Pancreas (tissue), 10 donors: ENCODE data around the gene LUC7L3. TPM values are rescaled to one million over a fixed set of nuclear protein-coding genes. Genes with fewer than 3 reads are reported as not detected.
A peak's percentile ranks its signal among the peaks of the same experiment; 100 is the strongest.

Experiments used
- ATAC-seq, 4 donors: fragments of 200-7000 bp; cut with Tn5 transposase; one replicate each; pipeline versions ENCODE4 v1.8.0 to v1.9.1; 2020; ENCODE audit warnings: mild to moderate bottlenecking in 4 of 4, moderate library complexity in 4 of 4
- DNase-seq, 6 donors: peaks; one replicate each; pipeline ENCODE4 v3.0.0-alpha.2; 2020
- FAIRE-seq: peaks from 2 replicates; lab custom pipeline; 2012; peaks lifted over from hg19 to GRCh38; lab: Jason Lieb, UNC
- H3K27ac ChIP-seq, 4 donors: fragments of 200-600 bp; sonication (generic); 1 replicate in 3 of 4; 2 replicates in 1 of 4; pipeline versions ENCODE4 v1.5.0 to v1.8.0; 2020
- H3K27me3 ChIP-seq, 4 donors: fragments of 200-600 bp; one replicate each; pipeline ENCODE4 v1.8.0; 2021
- H3K36me3 ChIP-seq, 3 donors: fragments of 200-600 bp; sonication (generic) in 1 of 3; one replicate each; pipeline versions ENCODE4 v1.5.0 to v1.8.0; 2020 to 2021
- H3K4me1 ChIP-seq, 3 donors: fragments of 200-600 bp; one replicate each; pipeline ENCODE4 v1.8.0; 2021
- H3K4me3 ChIP-seq, 4 donors: fragments of 200-600 bp; sonication (generic) in 2 of 4; one replicate each; pipeline versions ENCODE4 v1.5.0 to v1.8.0; 2020 to 2021
- H3K9me3 ChIP-seq, 4 donors: fragments of 200-600 bp; one replicate each; pipeline ENCODE4 v1.8.0; 2021
- CTCF ChIP-seq, 4 donors: fragments of 200-600 bp; sonication (generic) in 3 of 4; IDR thresholded peaks; one replicate each; pipeline versions ENCODE4 v1.5.0 to v1.8.0; 2021; ENCODE audit warnings: antibody characterized with exemption in 4 of 4
- WGBS, 2 donors: extraction: QIAGEN DNeasy Blood & Tissue Kit; methylation state at CpG; one replicate each; pipeline ENCODE4 v1.1.7; 2013; 5-methylcytosine and 5-hydroxymethylcytosine counted together
- intact Hi-C, 3 donors: fragments of 100-400 bp; cut with DNase I; formaldehyde crosslinking; loops; one replicate each; pipeline versions ENCODE4 v1.11.1 to v1.14.2; 2022
- polyA plus RNA-seq, 2 donors: library from polyadenylated mRNA; stranded (reverse); fragments of 200-250 nt; gene quantifications; one replicate each; pipeline ENCODE4 v1.2.3, GENCODE V29; 2013
- total RNA-seq, 6 donors: library from RNA; stranded (reverse); fragmentation: NEBNext Ultra II Directional in 4 of 6; extraction: Animal tissue kit (Norgen Biotek cat#: 25700) in 4 of 6; gene quantifications; one replicate each; pipeline versions ENCODE4 v1.2.1 to v1.2.4, GENCODE V29; 2021 to 2023
- donor health status: healthy with polysubstance abuse.
- donor health status: DM: no; HTN: no; CAD: no; lungs with moderate emphysema.
- donor health status: DM: no; HTN: no; CAD: no.
- donor health status: control.
- donor health status: control.
- donor health status: Bipolar disorder and iron deficiency.
- donor health status: DM: yes; HTN: yes; CAD: no.
- donor health status: DM: no; HTN: no; CAD: no.
- donor health status: DM: no; HTN: no; CAD: no.
- donor health status: DM: yes; HTN: yes; CAD: no.

Gene LUC7L3
- total and polyA plus RNA-seq, 8 donors, result 42.7 to 210 (median 63.4) TPM

GRCh38 chr17:50767030-50767429, 47.6 kb downstream of the LUC7L3 start:
- H3K27ac ChIP-seq, result no peak overlapping the region
- no peaks in the 10 kb centered on the region for H3K36me3 ChIP-seq
- H3K4me3 ChIP-seq, result no peak overlapping the region
- H3K4me1 ChIP-seq, result peaks cover 13 to 29% (median 22%) of the 10 kb centered on the region in 3 donors
- H3K9me3 ChIP-seq, result no peaks in the 10 kb centered on the region
- no peaks in the 10 kb centered on the region for H3K27me3 ChIP-seq
- ATAC-seq (no peak), FAIRE-seq (no peak), DNase-seq (peak in 1 of 6 donors; percentile 13)
- 72 to 78% methylated on average over 7 of the region's 7 CpGs for WGBS, 2 donors
- intact Hi-C loops, result no loop called here
- no peak for TF ChIP-seq CTCF (IDR thresholded peaks at IDR 0.05)

- peak within 1 kb of the TSS in 1 of 4 donors; percentile 53 for H3K27ac ChIP-seq
- H3K36me3 ChIP-seq, result no peaks in the 10 kb centered on the region
- no peak within 1 kb of the TSS for H3K4me3 ChIP-seq
- H3K4me1 ChIP-seq, result peaks cover 13 to 29% (median 22%) of the 10 kb centered on the region in 3 donors
- no peaks in the 10 kb centered on the region for H3K9me3 ChIP-seq
- intact Hi-C loops, result no loop called here
- peak in 1 of 6 donors; percentile 12 for DNase-seq
- no peaks in the 10 kb centered on the region for H3K27me3 ChIP-seq
- no peak for TF ChIP-seq CTCF (IDR thresholded peaks at IDR 0.05)
- FAIRE-seq, result no peak
- 85 to 86% methylated on average over 9 of the region's 9 CpGs for WGBS, 2 donors
- no peak for ATAC-seq
Observed at GRCh38 chr17:50767446-50767845, 48.0 kb downstream of the LUC7L3 start, which contains the start of gene ANKRD40CL. ANKRD40CL (minus strand) TSS chr17:50767518; CDS start chr17:50766913, 605 bp downstream.

GRCh38 chr17:50768346-50768761, 49.0 kb downstream of the LUC7L3 start:
- peak; percentile 81 to 86 (median 82) for ATAC-seq
- intact Hi-C loops, result no loop called here
- H3K4me1 ChIP-seq, result peaks cover 13 to 29% (median 22%) of the 10 kb centered on the region in 3 donors
- peak; percentile 78 to 93 (median 85) for DNase-seq
- H3K36me3 ChIP-seq, result no peaks in the 10 kb centered on the region
- peak overlapping the region in 1 of 4 donors; percentile 53 for H3K27ac ChIP-seq
- no peak overlapping the region for H3K4me3 ChIP-seq
- WGBS, 2 donors, result 19 to 27% methylated on average over 7 of the region's 7 CpGs
- no peaks in the 10 kb centered on the region for H3K27me3 ChIP-seq
- FAIRE-seq, result no peak
- no peaks in the 10 kb centered on the region for H3K9me3 ChIP-seq
- no peak for TF ChIP-seq CTCF (IDR thresholded peaks at IDR 0.05)

GRCh38 chr17:50769884-50770283, 50.5 kb downstream of the LUC7L3 start:
- WGBS, 2 donors, result 41 to 44% methylated on average over 8 of the region's 8 CpGs
- peaks cover 13 to 29% (median 22%) of the 10 kb centered on the region in 3 donors for H3K4me1 ChIP-seq
- H3K27me3 ChIP-seq, result no peaks in the 10 kb centered on the region
- no peaks in the 10 kb centered on the region for H3K9me3 ChIP-seq
- H3K27ac ChIP-seq, result peak overlapping the region; percentile 17 to 62 (median 48)
- intact Hi-C loops, result no loop called here
- no peaks in the 10 kb centered on the region for H3K36me3 ChIP-seq
- no peak for FAIRE-seq
- peak; percentile 59 to 76 (median 68) for ATAC-seq
- peak in 4 of 6 donors; percentile 55 to 70 (median 58) for DNase-seq
- no peak for TF ChIP-seq CTCF (IDR thresholded peaks at IDR 0.05)
- no peak overlapping the region for H3K4me3 ChIP-seq

GRCh38 chr17:50770346-50770745, 50.9 kb downstream of the LUC7L3 start:
- DNase-seq, result peak in 1 of 6 donors; percentile 3
- H3K27ac ChIP-seq, result peak overlapping the region; percentile 17 to 62 (median 48)
- ATAC-seq, result no peak
- H3K4me1 ChIP-seq, result peaks cover 9 to 29% (median 22%) of the 10 kb centered on the region in 3 donors
- H3K9me3 ChIP-seq, result no peaks in the 10 kb centered on the region
- intact Hi-C loops, result no loop called here
- no peak for FAIRE-seq
- H3K36me3 ChIP-seq, result no peaks in the 10 kb centered on the region
- no peak for TF ChIP-seq CTCF (IDR thresholded peaks at IDR 0.05)
- no peaks in the 10 kb centered on the region for H3K27me3 ChIP-seq
- 84 to 98% methylated on average over 2 of the region's 2 CpGs for WGBS, 2 donors
- no peak overlapping the region for H3K4me3 ChIP-seq
